BE2C (cell line): ENCODE measurements around the gene EDEM1.
A peak's percentile ranks its signal among the peaks of the same experiment; 100 is the strongest.

Experiments
- DNase-seq: peaks from one replicate; pipeline ENCODE4 v3.0.0-alpha.2; 2020
- H3K27me3 ChIP-seq: fragments of 250-450 bp; sonication (Bioruptor Pico); 2 replicates; pipeline ENCODE4 v1.5.1; 2020; ENCODE audit warnings: mild to moderate bottlenecking
- H3K36me3 ChIP-seq: fragments of 250-450 bp; sonication (Bioruptor Pico); 2 replicates; pipeline ENCODE4 v1.5.1; 2020; ENCODE audit warnings: mild to moderate bottlenecking
- H3K4me1 ChIP-seq: fragments of 250-450 bp; sonication (Bioruptor Pico); 2 replicates; pipeline ENCODE4 v1.5.1; 2020
- H3K4me3 ChIP-seq: 2 replicates; pipeline ENCODE4 v1.5.1; 2011; ENCODE audit warnings: low read depth, low read length
- H3K9me3 ChIP-seq: fragments of 250-450 bp; sonication (Bioruptor Pico); 2 replicates; pipeline ENCODE4 v1.5.1; 2020
- CTCF ChIP-seq: IDR thresholded peaks from 2 replicates; pipeline ENCODE4 v1.5.1; 2012; ENCODE audit warnings: mild to moderate bottlenecking, low read depth, low read length

Gene EDEM1

GRCh38 chr3:5250467-5251195 is 63.1 kb downstream of the EDEM1 start:
- Histone ChIP-seq H3K36me3 (no peaks in the 10 kb centered on the region), H3K9me3 (no peaks in the 10 kb centered on the region), H3K27me3 (no peaks in the 10 kb centered on the region; the same call in 1 of the 2 replicates), H3K4me1 (no peaks in the 10 kb centered on the region), H3K4me3 (peak overlapping the region; percentile 40)
- no peak for TF ChIP-seq CTCF
- DNase-seq = no peak

GRCh38 chr3:5251196-5251583 is 63.7 kb downstream of the EDEM1 start:
- DNase-seq = no peak
- no peak for TF ChIP-seq CTCF
- Histone ChIP-seq H3K27me3 (no peaks in the 10 kb centered on the region; the same call in 1 of the 2 replicates), H3K4me1 (no peaks in the 10 kb centered on the region), H3K4me3 (no peak overlapping the region), H3K36me3 (no peaks in the 10 kb centered on the region), H3K9me3 (no peaks in the 10 kb centered on the region)

GRCh38 chr3:5252131-5252530 is 64.6 kb downstream of the EDEM1 start:
- no peaks in the 10 kb centered on the region for H3K4me1 ChIP-seq
- H3K36me3 ChIP-seq = no peaks in the 10 kb centered on the region
- no peak for DNase-seq
- no peaks in the 10 kb centered on the region for H3K9me3 ChIP-seq
- no peak overlapping the region for H3K4me3 ChIP-seq
- H3K27me3 ChIP-seq = no peaks in the 10 kb centered on the region; the same call in 1 of the 2 replicates
- no peak for TF ChIP-seq CTCF

- Histone ChIP-seq H3K9me3 (no peaks in the 10 kb centered on the region), H3K4me1 (no peaks in the 10 kb centered on the region), H3K4me3 (no peak overlapping the region), H3K27me3 (no peaks in the 10 kb centered on the region; the same call in 1 of the 2 replicates), H3K36me3 (no peaks in the 10 kb centered on the region)
- no peak for TF ChIP-seq CTCF
- DNase-seq = no peak
These were observed 67.0 kb downstream of the EDEM1 start for GRCh38 chr3:5254281-5255048.

- no peaks in the 10 kb centered on the region for H3K4me1 ChIP-seq
- DNase-seq = no peak
- TF ChIP-seq CTCF = no peak
- no peaks in the 10 kb centered on the region for H3K36me3 ChIP-seq
- H3K9me3 ChIP-seq = no peaks in the 10 kb centered on the region
- no peak overlapping the region for H3K4me3 ChIP-seq
- H3K27me3 ChIP-seq = no peaks in the 10 kb centered on the region; the same call in 1 of the 2 replicates
These were observed 68.2 kb downstream of the EDEM1 start for GRCh38 chr3:5255404-5256344.
